Measurements from ENCODE around the gene SWT1.
"Not testable (repeated sequence)": the region's sequence is repeated elsewhere in the genome, so short reads cannot be mapped to it uniquely, and the experiment has no call there.

The SWT1 gene

GRCh38 chr1:185291652-185292051 lies 134.7 kb downstream of the SWT1 start:
- no peak for DNase-seq (ENCODE audit: low read depth)

GRCh38 chr1:185292237-185292636 lies 135.3 kb downstream of the SWT1 start:
- DNase-seq (ENCODE audit: low read depth), result no peak

- no peak for DNase-seq (ENCODE audit: low read depth)
Observed at GRCh38 chr1:185293967-185294542, 137.1 kb downstream of the SWT1 start.

GRCh38 chr1:185295091-185295490 lies 138.1 kb downstream of the SWT1 start:
- no peak for DNase-seq (ENCODE audit: low read depth)

GRCh38 chr1:185297982-185298381 lies 141.0 kb downstream of the SWT1 start:
- no peak for DNase-seq (ENCODE audit: low read depth)

- no peak for DNase-seq (ENCODE audit: low read depth)
Observed at GRCh38 chr1:185300152-185300551, 143.2 kb downstream of the SWT1 start.

- DNase-seq (ENCODE audit: low read depth), result no peak
Observed at GRCh38 chr1:185305419-185305818, 148.5 kb downstream of the SWT1 start.

- no peak for DNase-seq (ENCODE audit: low read depth)
Observed at GRCh38 chr1:185308126-185308525, 151.2 kb downstream of the SWT1 start.

- no peak for DNase-seq (ENCODE audit: low read depth)
Observed at GRCh38 chr1:185309566-185309965, 152.6 kb downstream of the SWT1 start.

GRCh38 chr1:185311589-185312225 lies 154.7 kb downstream of the SWT1 start:
- no peak for DNase-seq (ENCODE audit: low read depth)

GRCh38 chr1:185312361-185313138 lies 155.6 kb downstream of the SWT1 start:
- DNase-seq (ENCODE audit: low read depth), result no peak

- no peak for DNase-seq (ENCODE audit: low read depth)
Observed at GRCh38 chr1:185314411-185314810, 157.4 kb downstream of the SWT1 start.

- DNase-seq (ENCODE audit: low read depth), result no peak
Observed at GRCh38 chr1:185315445-185316071, 158.6 kb downstream of the SWT1 start.

GRCh38 chr1:185316163-185317033 lies 159.4 kb downstream of the SWT1 start:
- peak; percentile 92 for DNase-seq (ENCODE audit: low read depth)

- peak; percentile 87 for DNase-seq (ENCODE audit: low read depth)
Observed at GRCh38 chr1:185317034-185317885, 160.3 kb downstream of the SWT1 start, which contains the start of gene IVNS1ABP. Gene IVNS1ABP, minus strand, starts transcription at chr1:185317243. Its CDS starts 7,750 bp downstream, at chr1:185309493.

- DNase-seq (ENCODE audit: low read depth), result peak; percentile 37
Observed at GRCh38 chr1:185317886-185318310, 160.9 kb downstream of the SWT1 start.

- no peak for DNase-seq (ENCODE audit: low read depth)
Observed at GRCh38 chr1:185318431-185319138, 161.6 kb downstream of the SWT1 start.

GRCh38 chr1:185319139-185319475 lies 162.1 kb downstream of the SWT1 start:
- DNase-seq (ENCODE audit: low read depth), result no peak

GRCh38 chr1:185321104-185321503 lies 164.1 kb downstream of the SWT1 start:
- DNase-seq (ENCODE audit: low read depth), result not testable (repeated sequence)

GRCh38 chr1:185321653-185322221 lies 164.8 kb downstream of the SWT1 start:
- DNase-seq (ENCODE audit: low read depth), result not testable (repeated sequence)

All from stimulated activated CD8-positive, alpha-beta memory T cell treated with anti-CD3 and anti-CD28 coated beads, Interleukin-7, amount 100 ng/mL, for 24 hours (primary cell).